ENCODE results near the gene EIF3K. TPM values are rescaled to one million over a fixed set of nuclear protein-coding genes. Genes with fewer than 3 reads are reported as not detected.

EIF3K gene
- total RNA-seq, 1 experiment from 2014 or later: 414 TPM

DNA sequence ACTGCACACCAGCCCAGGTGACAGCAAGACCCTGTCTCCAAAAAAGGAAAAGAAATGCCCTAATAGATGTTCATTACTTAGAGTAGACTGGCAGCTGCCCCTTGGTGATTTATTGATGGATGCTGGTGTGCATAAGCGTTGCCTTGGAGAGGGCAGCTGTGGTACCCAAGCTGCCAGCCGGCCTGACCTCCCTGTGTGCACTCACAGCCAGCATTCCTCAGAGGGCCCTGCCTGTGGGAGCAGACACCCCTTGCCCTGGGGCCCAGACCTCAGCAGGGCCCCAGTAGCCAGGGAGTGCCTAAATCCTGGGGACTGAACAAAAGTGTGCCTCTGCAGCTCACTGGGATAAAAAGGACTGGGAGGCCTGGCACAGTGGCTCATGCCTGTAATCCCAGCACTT lies 20.7 kb downstream of the EIF3K start:
- H3K9me3 ChIP-seq (ENCODE audit: low read length): no peaks in the 10 kb centered on the region
- 0 out of 2 replicates have a peak, but pooled peaks cover 12% of the 10 kb centered on the region for H3K79me2 ChIP-seq (ENCODE audit: low read length)
- H3K27ac ChIP-seq (ENCODE audit: low read length): no peak overlapping the region
- no peak overlapping the region for H3K4me3 ChIP-seq (ENCODE audit: low read length)
- no peaks in the 10 kb centered on the region for H3K9me2 ChIP-seq (replicated peaks; ENCODE audit: low read length)
- ChIA-PET CTCF (no interaction called here), POLR2A (ENCODE audit: unreplicated experiment) (no interaction called here)
- TF ChIP-seq EZH2 (IDR thresholded peaks at IDR 0.05; ENCODE audit: low read length, unreplicated experiment) (no peak), CTCF (conservative IDR thresholded peaks at IDR 0.05; ENCODE audit: low read depth, low read length) (no peak), EZH2phosphoT487 (IDR thresholded peaks at IDR 0.05; ENCODE audit: borderline replicate concordance, low read length) (no peak)
- no peaks in the 10 kb centered on the region for H4K20me1 ChIP-seq (ENCODE audit: low read length)
- H3K27me3 ChIP-seq (ENCODE audit: low read length): no peaks in the 10 kb centered on the region
- peaks cover 29% of the 10 kb centered on the region for H3K4me1 ChIP-seq (ENCODE audit: insufficient read depth, low read length)
- intact Hi-C loops (cut with micrococcal nuclease): loop anchor here (5.0 kb wide), 1 partner anchor 198 kb away; no protein-coding TSS in a partner anchor
- H2AFZ ChIP-seq (ENCODE audit: low read length): no peak overlapping the region
- BruUV-seq (replicated peaks): no TSS peak
- H3K9ac ChIP-seq (ENCODE audit: low read length): no peak overlapping the region
- H3F3A ChIP-seq (ENCODE audit: low read length, unreplicated experiment): no peaks in the 10 kb centered on the region
- no peak for DNase-seq
- no peak overlapping the region for H3K4me2 ChIP-seq (ENCODE audit: low read length)
- H3K36me3 ChIP-seq (ENCODE audit: low read depth, low read length): peaks cover 12% of the 10 kb centered on the region
- ATAC-seq: no peak

GRCh38 chr19:38640368-38640767 lies 21.4 kb downstream of the EIF3K start:
- POLR2A ChIA-PET (ENCODE audit: unreplicated experiment): no interaction called here
- ATAC-seq: no peak

More at GRCh38 chr19:38640368-38640767, 21.4 kb downstream of the EIF3K start:
- no peak overlapping the region for H3K9ac ChIP-seq (ENCODE audit: low read length)
- DNase-seq: no peak
- peaks cover 33% of the 10 kb centered on the region for H3K4me1 ChIP-seq (ENCODE audit: insufficient read depth, low read length)
- no peak overlapping the region for H3K4me2 ChIP-seq (ENCODE audit: low read length)
- H3K27ac ChIP-seq (ENCODE audit: low read length): no peak overlapping the region
- CTCF ChIA-PET: no interaction called here
- H2AFZ ChIP-seq (ENCODE audit: low read length): no peak overlapping the region
- H3K9me2 ChIP-seq (replicated peaks; ENCODE audit: low read length): no peaks in the 10 kb centered on the region
- intact Hi-C loops (cut with micrococcal nuclease): no loop called here
- H3K36me3 ChIP-seq (ENCODE audit: low read depth, low read length): peaks cover 7% of the 10 kb centered on the region
- H3K79me2 ChIP-seq (ENCODE audit: low read length): 0 out of 2 replicates have a peak, but pooled peaks cover 5% of the 10 kb centered on the region
- H4K20me1 ChIP-seq (ENCODE audit: low read length): no peaks in the 10 kb centered on the region
- no peaks in the 10 kb centered on the region for H3K27me3 ChIP-seq (ENCODE audit: low read length)
- TF ChIP-seq EZH2phosphoT487 (IDR thresholded peaks at IDR 0.05; ENCODE audit: borderline replicate concordance, low read length) (no peak), EZH2 (IDR thresholded peaks at IDR 0.05; ENCODE audit: low read length, unreplicated experiment) (no peak), CTCF (conservative IDR thresholded peaks at IDR 0.05; ENCODE audit: low read depth, low read length) (no peak)
- no peaks in the 10 kb centered on the region for H3F3A ChIP-seq (ENCODE audit: low read length, unreplicated experiment)
- no peak overlapping the region for H3K4me3 ChIP-seq (ENCODE audit: low read length)
- BruUV-seq (replicated peaks): no TSS peak
- H3K9me3 ChIP-seq (ENCODE audit: low read length): no peaks in the 10 kb centered on the region

Data from PC-3 (cell line).